BLaER1 treated with 17β-estradiol and CSF1 and Interleukin-3, amounts not matched to agents 10 nM and 100 nM (cell line): ENCODE data around the gene PDLIM7.
A peak's percentile ranks its signal among the peaks of the same experiment; 100 is the strongest.

Source experiments
- H3K27ac ChIP-seq, 11 experiments: shearing (Covaris generic); formaldehyde crosslinking; 2 replicates each; pipeline ENCODE4 v1.8.1; 2022
- H3K27me3 ChIP-seq, 11 experiments: shearing (Covaris generic); formaldehyde crosslinking; 2 replicates each; pipeline ENCODE4 v1.8.1; 2022
- H3K36me3 ChIP-seq, 11 experiments: shearing (Covaris generic); formaldehyde crosslinking; 2 replicates each; pipeline ENCODE4 v1.8.1; 2022
- H3K4me1 ChIP-seq, 10 experiments: shearing (Covaris generic); formaldehyde crosslinking; 2 replicates each; pipeline ENCODE4 v1.8.1; 2022
- H3K4me2 ChIP-seq, 11 experiments: shearing (Covaris generic); formaldehyde crosslinking; 2 replicates each; pipeline ENCODE4 v1.8.1; 2022
- H3K4me3 ChIP-seq, 10 experiments: shearing (Covaris generic); formaldehyde crosslinking; 2 replicates each; pipeline ENCODE4 v1.8.1; 2022
- H3K9ac ChIP-seq, 11 experiments: shearing (Covaris generic); formaldehyde crosslinking; 2 replicates each; pipeline ENCODE4 v1.8.1; 2022
- H3K9me3 ChIP-seq, 11 experiments: shearing (Covaris generic); formaldehyde crosslinking; replicated peaks in 1 of 11; 2 replicates each; pipeline ENCODE4 v1.8.1; 2022
- H4K20me1 ChIP-seq, 11 experiments: shearing (Covaris generic); formaldehyde crosslinking; 2 replicates each; pipeline ENCODE4 v1.8.1; 2022
- Cebpa-rat ChIP-seq, 11 experiments: shearing (Covaris generic); IDR thresholded peaks; 2 replicates each; pipeline ENCODE4 v1.8.1; 2022

PDLIM7 gene

GRCh38 chr5:177455036-177455660, 42.3 kb downstream of the PDLIM7 start:
- TF ChIP-seq Cebpa-rat (IDR thresholded peaks at IDR 0.05) = no peak
- peaks cover 5 to 76% (median 60%) of the 10 kb centered on the region in 11 experiments; a peak in 21 of 22 replicates for H4K20me1 ChIP-seq
- H3K9me3 ChIP-seq = no peaks in the 10 kb centered on the region
- H3K4me3 ChIP-seq = peak overlapping the region; percentile 62 to 82 (median 68)
- peaks cover 19 to 86% (median 67%) of the 10 kb centered on the region in 10 experiments for H3K4me1 ChIP-seq
- H3K27me3 ChIP-seq = 0 out of 22 replicates have a peak, but pooled peaks cover 0 to 9% (median 0%) of the 10 kb centered on the region in 11 experiments
- H3K27ac ChIP-seq = peak overlapping the region in 10 of 11 experiments; percentile 63 to 87 (median 74); a peak in 20 of 22 replicates
- H3K36me3 ChIP-seq = peaks cover 15 to 35% (median 33%) of the 10 kb centered on the region in 11 experiments; a peak in 21 of 22 replicates
- H3K4me2 ChIP-seq = peak overlapping the region; percentile 95 to 100 (median 99)
- H3K9ac ChIP-seq = peak overlapping the region; percentile 63 to 86 (median 75)

DNA sequence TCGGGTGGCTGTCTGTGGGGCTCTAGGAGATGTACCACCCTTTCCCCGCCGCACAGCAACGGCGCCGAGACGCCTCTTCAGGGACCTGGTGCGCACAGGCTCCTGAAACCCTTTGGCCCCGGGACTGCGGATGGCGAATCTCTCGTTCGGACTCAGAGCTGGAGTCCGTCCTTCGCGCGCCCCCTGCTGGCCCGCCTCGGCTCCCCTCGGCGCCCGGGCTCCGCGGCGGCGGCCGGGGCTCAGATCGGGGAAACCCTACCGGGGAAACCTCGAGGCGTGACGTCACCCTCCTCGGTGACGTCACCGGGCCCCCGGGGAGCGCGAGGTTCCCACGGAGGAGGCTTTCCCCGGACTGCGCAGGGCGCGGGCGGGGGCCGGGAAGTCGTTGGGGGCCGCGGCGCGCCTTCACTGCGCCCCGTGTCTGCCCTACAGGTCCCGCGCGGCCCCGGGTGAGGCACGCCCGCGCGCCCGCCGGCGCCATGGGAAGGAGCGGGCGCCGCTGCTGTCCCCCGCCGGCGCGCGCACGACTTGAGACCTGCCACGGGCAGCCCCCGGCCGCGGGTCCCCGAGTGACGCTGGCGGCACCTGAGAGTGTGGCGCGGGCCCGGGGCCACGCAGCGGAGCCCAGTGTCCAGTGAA, 42.9 kb downstream of the PDLIM7 start:
- H3K27me3 ChIP-seq = 0 out of 22 replicates have a peak, but pooled peaks cover 0 to 9% (median 0%) of the 10 kb centered on the region in 11 experiments
- peaks cover 13 to 28% (median 27%) of the 10 kb centered on the region in 11 experiments; a peak in 21 of 22 replicates for H3K36me3 ChIP-seq
- TF ChIP-seq Cebpa-rat (IDR thresholded peaks at IDR 0.05) = no peak
- H3K9ac ChIP-seq = peak overlapping the region; percentile 63 to 86 (median 75)
- peak overlapping the region; percentile 95 to 100 (median 99) for H3K4me2 ChIP-seq
- peak overlapping the region; percentile 62 to 82 (median 68) for H3K4me3 ChIP-seq
- no peaks in the 10 kb centered on the region for H3K9me3 ChIP-seq
- H3K27ac ChIP-seq = peak overlapping the region in 10 of 11 experiments; percentile 63 to 87 (median 74); a peak in 20 of 22 replicates
- H4K20me1 ChIP-seq = peaks cover 5 to 76% (median 60%) of the 10 kb centered on the region in 11 experiments; a peak in 21 of 22 replicates
- H3K4me1 ChIP-seq = peaks cover 24 to 86% (median 73%) of the 10 kb centered on the region in 10 experiments

DNA sequence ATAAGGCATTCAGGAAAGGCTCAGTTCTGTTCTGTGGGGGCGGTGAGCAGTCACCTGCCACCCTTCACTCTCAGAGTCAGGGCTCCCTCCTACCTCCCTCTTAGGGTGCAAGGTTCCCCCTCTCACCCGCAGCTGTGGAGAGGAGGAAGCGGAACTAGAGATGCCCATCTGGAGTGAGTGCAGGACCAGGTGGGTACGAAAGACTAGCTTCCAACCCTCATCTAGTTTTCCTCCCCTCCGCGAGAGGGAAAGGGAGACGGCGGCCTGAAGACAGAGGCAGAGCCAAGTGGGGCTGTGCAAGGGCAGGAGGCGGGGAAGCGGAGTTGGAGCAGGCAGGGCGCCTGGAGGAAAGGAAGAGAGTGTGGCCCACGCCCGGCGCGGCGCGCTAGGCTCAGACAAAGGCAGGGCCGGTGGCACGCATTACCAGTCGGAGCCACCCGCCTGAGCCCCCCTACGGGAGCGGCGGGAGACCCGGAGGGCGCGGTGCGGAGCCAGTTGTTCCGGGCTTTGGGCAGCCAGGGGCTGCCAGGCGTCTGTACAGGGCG, 43.5 kb downstream of the PDLIM7 start:
- peak overlapping the region in 10 of 11 experiments; percentile 63 to 87 (median 73); a peak in 20 of 22 replicates for H3K27ac ChIP-seq
- H3K9me3 ChIP-seq = no peaks in the 10 kb centered on the region
- peak overlapping the region; percentile 63 to 86 (median 75); a peak in 21 of 22 replicates for H3K9ac ChIP-seq
- H3K4me1 ChIP-seq = peaks cover 30 to 88% (median 76%) of the 10 kb centered on the region in 10 experiments
- no peak for TF ChIP-seq Cebpa-rat (IDR thresholded peaks at IDR 0.05)
- peak overlapping the region; percentile 62 to 82 (median 68) for H3K4me3 ChIP-seq
- 0 out of 22 replicates have a peak, but pooled peaks cover 0 to 9% (median 0%) of the 10 kb centered on the region in 11 experiments for H3K27me3 ChIP-seq
- H4K20me1 ChIP-seq = peaks cover 5 to 76% (median 59%) of the 10 kb centered on the region in 11 experiments; a peak in 21 of 22 replicates
- H3K36me3 ChIP-seq = peaks cover 10 to 22% (median 21%) of the 10 kb centered on the region in 11 experiments; a peak in 21 of 22 replicates
- H3K4me2 ChIP-seq = peak overlapping the region; percentile 95 to 100 (median 99)

GRCh38 chr5:177452688-177453638, 44.4 kb downstream of the PDLIM7 start:
- peak overlapping the region in 6 of 11 experiments; percentile 73 to 86 (median 82); a peak in 9 of 22 replicates for H3K9ac ChIP-seq

DNA sequence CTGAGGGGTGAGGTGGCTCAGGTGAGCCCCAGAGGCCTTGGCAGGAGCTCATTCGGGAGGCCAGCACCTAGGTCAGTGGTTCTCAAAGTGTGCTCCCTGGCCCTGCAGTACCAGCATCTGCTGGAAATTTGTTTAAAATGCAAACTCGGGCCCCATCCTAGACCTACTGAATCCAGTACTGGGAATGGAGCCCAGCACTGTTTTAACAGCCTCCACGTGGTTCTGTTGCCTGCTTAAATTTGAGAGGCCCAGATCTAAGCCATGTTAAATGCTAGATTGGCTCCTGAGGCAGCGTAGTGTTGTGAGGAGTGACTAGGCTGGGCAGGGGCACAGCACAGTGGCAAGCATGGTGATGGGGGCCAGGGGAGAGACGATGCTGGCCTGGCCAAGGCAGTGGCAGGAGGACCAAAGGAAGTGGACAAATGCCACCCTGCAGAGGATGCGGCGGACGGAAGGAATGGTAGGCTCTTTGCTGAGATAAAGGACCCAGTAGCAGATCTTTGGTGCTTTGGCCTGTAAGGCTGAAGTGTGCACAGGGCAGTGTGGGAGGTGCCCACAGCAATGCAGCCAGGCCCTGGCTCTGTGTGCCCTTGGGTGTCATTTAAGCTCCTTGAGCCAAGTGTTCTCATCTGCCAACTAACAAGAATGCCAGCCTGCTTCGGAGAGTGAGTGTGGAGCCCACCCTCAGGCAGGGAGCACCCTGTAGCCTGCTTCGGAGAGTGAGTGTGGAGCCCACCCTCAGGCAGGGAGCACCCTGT, 46.6 kb downstream of the PDLIM7 start:
- Histone ChIP-seq H3K9me3 (no peaks in the 10 kb centered on the region), H3K9ac (peak overlapping the region in 5 of 11 experiments; percentile 51 to 93 (median 92); a peak in 10 of 22 replicates), H3K27me3 (0 out of 22 replicates have a peak, but pooled peaks cover 0 to 9% (median 0%) of the 10 kb centered on the region in 11 experiments), H3K4me3 (no peak overlapping the region), H3K36me3 (no peaks in the 10 kb centered on the region; a peak in 1 of 22 replicates), H3K4me1 (peaks cover 42 to 84% (median 78%) of the 10 kb centered on the region in 10 experiments), H3K4me2 (peak overlapping the region in 9 of 11 experiments; percentile 86 to 100 (median 97); a peak in 15 of 22 replicates), H3K27ac (peak overlapping the region in 3 of 11 experiments; percentile 87 to 92 (median 88); a peak in 5 of 22 replicates), H4K20me1 (peaks cover 0 to 65% (median 33%) of the 10 kb centered on the region in 11 experiments; a peak in 15 of 22 replicates)
- TF ChIP-seq Cebpa-rat (IDR thresholded peaks at IDR 0.05) = no peak

More at GRCh38 chr5:177452688-177453638, 44.4 kb downstream of the PDLIM7 start:
- Histone ChIP-seq H3K4me3 (peak overlapping the region in 3 of 10 experiments; percentile 67 to 82 (median 69); a peak in 2 of 20 replicates), H4K20me1 (peaks cover under 1 to 76% (median 49%) of the 10 kb centered on the region in 11 experiments; a peak in 21 of 22 replicates), H3K27me3 (0 out of 22 replicates have a peak, but pooled peaks cover 0 to 9% (median 0%) of the 10 kb centered on the region in 11 experiments), H3K36me3 (peaks cover under 1 to 13% (median 11%) of the 10 kb centered on the region in 11 experiments; a peak in 21 of 22 replicates), H3K27ac (peak overlapping the region in 2 of 11 experiments; percentile 80 to 86; a peak in 3 of 22 replicates), H3K9me3 (no peaks in the 10 kb centered on the region), H3K4me1 (peaks cover 39 to 89% (median 81%) of the 10 kb centered on the region in 10 experiments), H3K4me2 (peak overlapping the region; percentile 95 to 100 (median 99))
- no peak for TF ChIP-seq Cebpa-rat (IDR thresholded peaks at IDR 0.05)

DNA sequence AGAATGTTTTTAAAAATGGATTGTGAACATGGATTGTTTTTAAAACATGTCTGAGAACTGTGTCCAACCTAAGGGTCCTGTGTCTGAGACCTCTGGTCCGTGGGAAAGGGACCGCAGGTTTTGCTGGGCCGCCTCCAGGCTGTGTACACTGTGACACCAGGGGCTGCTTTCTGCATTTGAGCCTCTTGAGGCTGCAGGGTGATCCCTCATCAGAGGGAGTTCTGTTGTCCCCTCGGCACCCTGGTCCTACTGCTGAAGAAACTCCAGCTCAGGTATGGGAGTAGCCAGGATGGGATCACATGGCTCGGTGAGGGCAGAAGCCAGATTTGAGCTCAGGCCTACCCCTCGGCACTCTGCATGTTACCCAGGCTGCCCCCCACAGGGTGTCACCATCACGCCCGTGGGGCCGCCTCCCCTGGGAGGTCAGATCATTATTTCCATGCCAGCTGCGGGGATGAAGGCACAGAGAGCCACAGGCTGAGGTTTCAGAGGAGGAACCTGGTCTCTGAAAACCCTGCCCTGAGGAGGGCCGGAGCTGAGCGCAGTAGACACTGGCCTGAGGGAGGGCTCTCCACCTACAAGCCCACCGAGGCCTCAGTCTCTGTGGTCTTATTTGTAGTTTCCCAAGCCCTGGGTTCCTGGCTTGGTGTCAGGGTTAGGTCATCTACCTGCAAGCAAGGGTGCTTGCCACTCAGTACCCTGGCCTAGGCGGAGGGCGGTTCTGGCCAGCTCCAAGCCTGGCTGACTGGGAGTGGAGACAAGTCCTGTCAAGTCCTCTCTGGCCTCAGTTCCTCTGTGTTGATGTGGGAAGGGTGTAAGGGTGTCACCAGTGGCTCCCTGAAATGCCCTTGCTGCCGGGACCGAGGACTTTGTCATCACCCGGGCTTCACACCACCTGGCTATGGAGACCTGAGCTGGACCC, 48.0 kb downstream of the PDLIM7 start:
- Histone ChIP-seq H3K27me3 (0 out of 22 replicates have a peak, but pooled peaks cover 0 to 9% (median 0%) of the 10 kb centered on the region in 11 experiments), H3K9me3 (no peaks in the 10 kb centered on the region), H3K27ac (peak overlapping the region in 7 of 11 experiments; percentile 10 to 92 (median 88); a peak in 14 of 22 replicates), H3K4me3 (peak overlapping the region in 2 of 10 experiments; percentile 18 to 74; a peak in 1 of 20 replicates), H3K4me1 (peaks cover 56 to 88% (median 84%) of the 10 kb centered on the region in 10 experiments), H3K9ac (peak overlapping the region in 9 of 11 experiments; percentile 11 to 93 (median 89); a peak in 16 of 22 replicates), H4K20me1 (peaks cover 0 to 76% (median 43%) of the 10 kb centered on the region in 11 experiments; a peak in 18 of 22 replicates), H3K4me2 (peak overlapping the region; percentile 86 to 100 (median 97)), H3K36me3 (no peaks in the 10 kb centered on the region; a peak in 1 of 22 replicates)
- TF ChIP-seq Cebpa-rat (IDR thresholded peaks at IDR 0.05) = no peak
